MM.1S (cell line): ENCODE results near the gene ZSCAN12.

Experiments used
- CTCF ChIP-seq: fragments of 300-600 bp; sonication (generic); IDR thresholded peaks from 2 replicates; pipeline ENCODE4 v1.5.1; 2016; ENCODE audit warnings: antibody characterized with exemption, low read length, mixed read lengths
- EZH2 ChIP-seq: fragments of 300-600 bp; sonication (generic); optimal IDR thresholded peaks from 2 replicates; pipeline ENCODE3; 2017; ENCODE audit warnings: low read depth, mild to moderate bottlenecking, antibody characterized with exemption, low read length, mixed read lengths

- TF ChIP-seq CTCF = no peak
- no peak for TF ChIP-seq EZH2
Measured at GRCh38 chr6:28384143-28384533, 15.4 kb downstream of the ZSCAN12 start.
